ENCODE measurements around the gene CFAP57.

DNA sequence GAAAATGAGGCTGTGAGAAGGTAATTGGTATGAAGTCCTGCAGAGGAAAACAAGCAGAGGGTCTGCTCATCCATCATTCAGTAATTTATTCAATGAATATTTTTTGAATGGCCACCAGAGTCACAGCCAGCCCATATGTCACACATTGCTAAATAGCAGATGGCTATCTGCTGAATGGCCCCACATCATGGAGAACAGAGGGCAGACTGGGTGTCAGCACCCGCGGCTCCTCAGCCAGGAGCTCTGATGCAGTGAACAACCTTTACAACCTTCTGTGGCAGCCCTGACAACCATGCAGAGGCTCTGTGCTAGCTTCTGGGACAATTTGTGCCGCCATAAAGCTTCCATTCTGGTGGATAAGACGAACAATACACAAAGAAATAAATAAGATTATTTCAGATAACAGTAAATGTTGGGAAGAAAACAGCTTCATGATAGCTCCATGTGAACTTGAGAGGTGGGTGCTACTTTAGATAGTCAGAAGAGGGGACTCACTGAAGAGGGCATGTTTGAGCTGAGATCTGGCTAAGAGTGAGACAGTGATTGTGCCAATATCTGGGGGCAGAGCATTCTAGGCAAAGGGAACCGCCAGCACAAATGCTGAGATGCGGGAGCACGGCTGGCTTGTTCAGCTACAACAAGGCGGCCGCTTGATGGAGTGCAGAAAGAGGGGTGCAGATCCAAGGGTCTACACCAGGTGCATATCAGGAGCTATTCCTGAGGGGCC lies 116.1 kb downstream of the CFAP57 start:
- TF ChIP-seq POLR2A (IDR thresholded peaks at IDR 0.05) (no peak), CTCF (IDR thresholded peaks at IDR 0.05) (no peak), POLR2AphosphoS5 (IDR thresholded peaks at IDR 0.05; ENCODE audit: insufficient read depth in 1 of 2, low read depth in 1 of 2) (no peak)

All from vagina (tissue), 2 donors.